Lung microvascular endothelial cell (primary cell): ENCODE measurements around the gene PLXNA1. TPM values are rescaled to one million over a fixed set of nuclear protein-coding genes. Genes with fewer than 3 reads are reported as not detected.

ENCODE experiments used
- DNase-seq, 2 donors: peaks; one replicate each; pipeline versions ENCODE4 v3.0.0 to v3.0.0-alpha.2; 2010; ENCODE audit warnings: low read depth in 2 of 2
- total RNA-seq: library from RNA; depleted of rRNA; stranded (reverse); fragments of >200 nt; gene quantifications from 2 replicates; pipeline ENCODE4 v1.2.1, GENCODE V29; 2014

PLXNA1 gene
- total RNA-seq, 1 donor from 2014 or later, result 15.1 TPM

GRCh38 chr3:127017781-127018180 lies 34.9 kb downstream of the PLXNA1 start:
- DNase-seq, result no peak

- DNase-seq, result no peak
Observed at GRCh38 chr3:127018306-127018828, 35.5 kb downstream of the PLXNA1 start.

GRCh38 chr3:127019449-127019848 lies 36.5 kb downstream of the PLXNA1 start:
- DNase-seq, result peak in 1 of 2 donors; percentile 12

- DNase-seq, result no peak
Observed at GRCh38 chr3:127020543-127020942, 37.6 kb downstream of the PLXNA1 start.

- no peak for DNase-seq
Observed at GRCh38 chr3:127022849-127023248, 39.9 kb downstream of the PLXNA1 start.

- DNase-seq, result no peak
Observed at GRCh38 chr3:127025456-127025855, 42.5 kb downstream of the PLXNA1 start.

- DNase-seq, result no peak
Observed at GRCh38 chr3:127026036-127026435, 43.1 kb downstream of the PLXNA1 start.

GRCh38 chr3:127026661-127027060 lies 43.7 kb downstream of the PLXNA1 start:
- no peak for DNase-seq

- no peak for DNase-seq
Observed at GRCh38 chr3:127027061-127027735, 44.3 kb downstream of the PLXNA1 start.

GRCh38 chr3:127027811-127028548 lies 45.1 kb downstream of the PLXNA1 start:
- DNase-seq, result no peak

- no peak for DNase-seq
Observed at GRCh38 chr3:127028781-127029657, 46.1 kb downstream of the PLXNA1 start.

- DNase-seq, result no peak
Observed at GRCh38 chr3:127029658-127030507, 47.0 kb downstream of the PLXNA1 start.

GRCh38 chr3:127030508-127031412 lies 47.8 kb downstream of the PLXNA1 start:
- no peak for DNase-seq

GRCh38 chr3:127031413-127031810 lies 48.5 kb downstream of the PLXNA1 start:
- no peak for DNase-seq

- DNase-seq, result no peak
Observed at GRCh38 chr3:127031845-127032244, 48.9 kb downstream of the PLXNA1 start.

GRCh38 chr3:127032296-127032990 lies 49.5 kb downstream of the PLXNA1 start:
- DNase-seq, result no peak
